Hepatocyte (in vitro differentiated cells): Measurements from ENCODE around the gene GH2. TPM values are rescaled to one million over a fixed set of nuclear protein-coding genes. Genes with fewer than 3 reads are reported as not detected.
"Not testable (repeated sequence)": the region's sequence is repeated elsewhere in the genome, so short reads cannot be mapped to it uniquely, and the experiment has no call there.

ENCODE experiments used
- DNase-seq: peaks from one replicate; pipeline ENCODE4 v3.0.0-alpha.2; 2016; ENCODE audit warnings: low spot score
- H2AFZ ChIP-seq: fragments of 200-600 bp; sonication (generic); 2 replicates; pipeline ENCODE4 v1.6.0; 2016; ENCODE audit warnings: antibody characterized with exemption, mild to moderate bottlenecking
- H3K27ac ChIP-seq: fragments of 200-600 bp; sonication (generic); 2 replicates; pipeline ENCODE4 v1.5.1; 2016; ENCODE audit warnings: mild to moderate bottlenecking
- H3K27me3 ChIP-seq: fragments of 200-600 bp; sonication (generic); 2 replicates; pipeline ENCODE4 v1.6.1; 2016
- H3K36me3 ChIP-seq: fragments of 200-600 bp; sonication (generic); replicated peaks from 2 replicates; pipeline ENCODE4 v1.5.1; 2016; ENCODE audit warnings: low read depth; ENCODE audit not compliant: insufficient read depth
- H3K4me1 ChIP-seq: fragments of 200-600 bp; sonication (generic); 2 replicates; pipeline ENCODE4 v1.5.1; 2016; ENCODE audit warnings: mild to moderate bottlenecking, moderate library complexity; ENCODE audit not compliant: insufficient read depth
- H3K4me2 ChIP-seq: fragments of 200-600 bp; sonication (generic); 2 replicates; pipeline ENCODE4 v1.6.0; 2016
- H3K4me3 ChIP-seq: fragments of 200-600 bp; sonication (generic); 2 replicates; pipeline ENCODE4 v1.5.1; 2016; ENCODE audit warnings: mild to moderate bottlenecking
- H3K79me2 ChIP-seq: fragments of 200-600 bp; sonication (generic); 2 replicates; pipeline ENCODE4 v1.6.0; 2017; ENCODE audit warnings: mild to moderate bottlenecking
- H3K9me2 ChIP-seq: fragments of 200-600 bp; sonication (generic); replicated peaks from 2 replicates; pipeline ENCODE4 v1.6.0; 2017; ENCODE audit warnings: mild to moderate bottlenecking; ENCODE audit not compliant: insufficient read depth
- H3K9me3 ChIP-seq: fragments of 200-600 bp; sonication (generic); 2 replicates; pipeline ENCODE4 v1.5.1; 2016; ENCODE audit warnings: low read depth, mild to moderate bottlenecking
- H4K20me1 ChIP-seq: fragments of 200-600 bp; sonication (generic); 2 replicates; pipeline ENCODE4 v1.6.0; 2016; ENCODE audit warnings: mild to moderate bottlenecking; ENCODE audit not compliant: insufficient read depth, poor library complexity, severe bottlenecking
- EZH2 ChIP-seq: fragments of 200-600 bp; sonication (generic); IDR thresholded peaks from 2 replicates; pipeline ENCODE4 v1.6.1; 2016; ENCODE audit warnings: antibody characterized with exemption, mild to moderate bottlenecking, borderline replicate concordance
- EZH2phosphoT487 ChIP-seq: fragments of 200-600 bp; sonication (generic); IDR thresholded peaks from one replicate; pipeline ENCODE4 v1.6.1; 2018; ENCODE audit warnings: antibody characterized with exemption, mild to moderate bottlenecking, low read depth, moderate library complexity; ENCODE audit not compliant: unreplicated experiment, severe bottlenecking
- WGBS: methylation state at CpG from one replicate; pipeline ENCODE4 v1.1.6; 2016; ENCODE audit warnings: low lambda C conversion rate; ENCODE audit errors: missing lambda C conversion rate; 5-methylcytosine and 5-hydroxymethylcytosine counted together
- polyA plus RNA-seq: library from polyadenylated mRNA; unstranded; fragments of >200 nt; fragmentation: Nextera tagmentation; extraction: Ambion mirVana; gene quantifications from 2 replicates; pipeline ENCODE4 v1.2.1, GENCODE V29; 2016
- total RNA-seq: library from RNA; depleted of rRNA; stranded (reverse); fragments of >200 nt; gene quantifications from 2 replicates; pipeline ENCODE4 v1.2.3, GENCODE V29; 2014
- TF ChIP-seq, protein P1 (sequence below): fragments of 200-600 bp; sonication (generic); IDR thresholded peaks from 2 replicates; pipeline ENCODE4 v1.5.1; 2016; ENCODE audit warnings: antibody characterized with exemption, mild to moderate bottlenecking; ENCODE audit not compliant: poor library complexity

The GH2 gene
- total and polyA plus RNA-seq, 2 experiments from 2014 or later: not detected

DNA sequence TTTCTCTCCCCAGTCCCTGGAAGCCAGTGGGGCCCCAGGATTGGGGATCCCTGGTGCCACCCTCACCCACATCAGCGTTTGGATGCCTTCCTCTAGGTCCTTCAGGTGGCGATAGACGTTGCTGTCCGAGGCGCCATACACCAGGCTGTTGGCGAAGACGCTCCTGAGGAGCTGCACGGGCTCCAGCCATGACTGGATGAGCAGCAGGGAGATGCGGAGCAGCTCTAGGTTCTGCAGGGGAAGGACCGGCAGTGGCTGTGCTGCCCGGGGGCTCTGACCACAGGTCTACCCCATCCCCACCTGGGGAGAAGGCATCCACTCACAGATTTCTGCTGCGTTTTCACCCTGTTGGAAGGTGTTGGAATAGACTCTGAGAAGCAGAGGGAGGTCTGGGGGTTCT lies 1.0 kb downstream of the GH2 start:
- Histone ChIP-seq H3K9me2 (no peaks in the 10 kb centered on the region), H3K4me2 (no peak overlapping the region), H3K4me1 (no peaks in the 10 kb centered on the region), H3K9me3 (no peaks in the 10 kb centered on the region), H2AFZ (no peak overlapping the region), H4K20me1 (no peaks in the 10 kb centered on the region), H3K36me3 (no peaks in the 10 kb centered on the region), H3K79me2 (no peaks in the 10 kb centered on the region), H3K27ac (no peak overlapping the region), H3K27me3 (no peaks in the 10 kb centered on the region), H3K4me3 (no peak overlapping the region)
- TF ChIP-seq EZH2 (no peak), EZH2phosphoT487 (no peak)
- TF ChIP-seq, protein P1, sequence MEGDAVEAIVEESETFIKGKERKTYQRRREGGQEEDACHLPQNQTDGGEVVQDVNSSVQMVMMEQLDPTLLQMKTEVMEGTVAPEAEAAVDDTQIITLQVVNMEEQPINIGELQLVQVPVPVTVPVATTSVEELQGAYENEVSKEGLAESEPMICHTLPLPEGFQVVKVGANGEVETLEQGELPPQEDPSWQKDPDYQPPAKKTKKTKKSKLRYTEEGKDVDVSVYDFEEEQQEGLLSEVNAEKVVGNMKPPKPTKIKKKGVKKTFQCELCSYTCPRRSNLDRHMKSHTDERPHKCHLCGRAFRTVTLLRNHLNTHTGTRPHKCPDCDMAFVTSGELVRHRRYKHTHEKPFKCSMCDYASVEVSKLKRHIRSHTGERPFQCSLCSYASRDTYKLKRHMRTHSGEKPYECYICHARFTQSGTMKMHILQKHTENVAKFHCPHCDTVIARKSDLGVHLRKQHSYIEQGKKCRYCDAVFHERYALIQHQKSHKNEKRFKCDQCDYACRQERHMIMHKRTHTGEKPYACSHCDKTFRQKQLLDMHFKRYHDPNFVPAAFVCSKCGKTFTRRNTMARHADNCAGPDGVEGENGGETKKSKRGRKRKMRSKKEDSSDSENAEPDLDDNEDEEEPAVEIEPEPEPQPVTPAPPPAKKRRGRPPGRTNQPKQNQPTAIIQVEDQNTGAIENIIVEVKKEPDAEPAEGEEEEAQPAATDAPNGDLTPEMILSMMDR: no peak
- no peak for DNase-seq
- 85% methylated on average over 12 of the region's 12 CpGs for WGBS

DNA sequence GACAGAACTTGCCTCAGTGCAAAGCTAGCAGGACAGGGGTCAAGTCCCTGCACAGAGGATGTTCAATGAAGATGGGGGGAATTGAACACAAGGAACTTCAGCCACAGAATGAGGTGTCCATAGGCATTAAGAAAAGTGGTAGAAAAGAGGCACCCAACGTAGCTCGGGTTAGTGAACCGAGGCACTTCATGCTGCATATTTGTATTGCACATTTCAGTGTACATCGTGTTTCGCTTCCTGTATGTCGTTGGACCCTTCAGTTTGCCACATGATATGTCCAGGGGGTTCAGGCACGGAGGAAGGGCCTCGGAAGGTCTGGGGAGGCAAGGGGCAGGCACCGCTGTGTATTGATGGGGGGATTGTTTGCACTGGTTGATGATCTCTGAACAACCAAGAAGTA lies 3.3 kb downstream of the GH2 start:
- H3K4me2 ChIP-seq, H3K9me3 ChIP-seq, H3K9me2 ChIP-seq, H3K4me1 ChIP-seq, H4K20me1 ChIP-seq, H3K36me3 ChIP-seq, H3K79me2 ChIP-seq, H3K27me3 ChIP-seq, H3K27ac ChIP-seq, H3K4me3 ChIP-seq, H2AFZ ChIP-seq, DNase-seq: not testable (repeated sequence)
- 91% methylated on average over 9 of the region's 9 CpGs for WGBS

DNA sequence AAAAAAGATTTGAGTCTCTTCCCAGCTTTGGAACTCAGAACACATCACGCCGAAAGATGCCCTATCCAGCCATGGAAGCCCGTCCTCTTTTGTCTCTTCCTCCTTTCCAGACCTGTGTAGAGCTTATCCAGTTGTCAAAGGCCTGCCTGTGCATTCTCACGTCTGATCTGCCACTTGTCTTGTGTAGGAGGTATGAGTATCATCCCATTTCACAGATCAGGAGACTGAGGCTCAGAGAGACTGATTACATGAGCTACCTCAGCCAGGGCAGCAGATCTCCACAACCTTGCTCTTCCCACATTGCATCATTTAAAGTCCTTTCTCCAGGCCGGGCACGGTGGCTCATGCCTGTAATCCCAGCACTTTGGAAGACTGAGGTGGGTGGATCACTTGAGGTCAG lies 7.1 kb downstream of the GH2 start:
- not testable (repeated sequence) for H3K4me1 ChIP-seq, H3K27ac ChIP-seq, H3K9me3 ChIP-seq, H3K4me2 ChIP-seq, H4K20me1 ChIP-seq, H3K36me3 ChIP-seq, H3K79me2 ChIP-seq, H3K27me3 ChIP-seq, H2AFZ ChIP-seq, H3K9me2 ChIP-seq, DNase-seq, H3K4me3 ChIP-seq
- 91% methylated on average over 6 of the region's 6 CpGs for WGBS

DNA sequence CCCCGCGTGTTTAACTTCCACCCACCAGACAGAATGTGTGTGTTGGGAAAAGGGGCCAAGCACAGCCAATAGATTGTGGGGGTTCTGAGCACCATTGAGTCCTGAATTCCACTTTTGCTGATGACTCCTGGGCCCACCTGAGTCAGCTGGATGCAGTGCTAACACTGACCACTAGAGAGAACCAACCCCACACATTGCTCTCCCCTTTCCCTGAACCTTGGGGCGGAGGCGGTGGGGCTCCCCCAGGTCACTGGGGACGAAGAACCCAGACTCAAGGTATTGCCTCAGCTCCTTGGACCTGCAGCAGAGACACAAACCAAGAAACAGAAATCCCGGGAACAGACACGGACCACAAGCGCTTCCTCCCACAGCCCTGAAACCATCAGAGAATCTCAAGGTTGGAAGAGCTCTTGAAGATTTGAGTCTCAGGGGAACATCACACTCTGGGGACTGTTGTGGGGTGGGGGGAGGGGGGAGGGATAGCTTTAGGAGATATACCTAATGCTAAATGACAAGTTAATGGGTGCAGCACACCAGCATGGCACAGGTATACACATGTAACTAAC lies 7.6 kb downstream of the GH2 start:
- WGBS: 85% methylated on average over 6 of the region's 8 CpGs
- H4K20me1 ChIP-seq, H3K9me3 ChIP-seq, DNase-seq, H3K4me2 ChIP-seq, H3K9me2 ChIP-seq, H3K4me1 ChIP-seq, H2AFZ ChIP-seq, H3K27me3 ChIP-seq, H3K36me3 ChIP-seq, H3K27ac ChIP-seq, H3K79me2 ChIP-seq, H3K4me3 ChIP-seq: not testable (repeated sequence)

DNA sequence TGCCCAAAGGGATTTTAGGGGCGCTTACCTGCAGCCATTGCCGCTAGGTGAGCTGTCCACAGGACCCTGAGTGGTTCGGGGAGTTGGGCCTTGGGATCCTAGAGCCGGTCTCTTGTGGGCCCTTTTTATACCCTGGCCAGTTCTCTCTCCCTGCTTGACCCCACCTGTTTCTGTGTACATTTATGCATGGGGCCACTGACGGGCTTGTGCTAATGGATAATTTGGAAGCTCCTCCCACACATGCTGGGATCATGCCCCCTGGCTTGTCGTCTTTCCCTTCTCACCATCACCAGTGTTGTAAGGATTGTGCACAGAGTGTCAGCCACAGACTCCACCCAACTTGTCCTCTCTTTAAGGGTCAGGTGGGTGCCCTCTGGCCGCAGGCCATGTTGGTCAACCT lies 8.2 kb downstream of the GH2 start, which contains the start of gene CSH2:
Gene CSH2, minus strand, starts transcription at position 101 of the 400 bp plus-strand sequence. Its CDS starts 63 bp downstream, at position 38.
- H2AFZ ChIP-seq, H3K4me2 ChIP-seq, H3K4me3 ChIP-seq, H3K27ac ChIP-seq, DNase-seq, H3K9me3 ChIP-seq, H3K4me1 ChIP-seq, H4K20me1 ChIP-seq, H3K27me3 ChIP-seq, H3K79me2 ChIP-seq, H3K9me2 ChIP-seq, H3K36me3 ChIP-seq: not testable (repeated sequence)
- WGBS: 86% methylated on average over 6 of the region's 7 CpGs

DNA sequence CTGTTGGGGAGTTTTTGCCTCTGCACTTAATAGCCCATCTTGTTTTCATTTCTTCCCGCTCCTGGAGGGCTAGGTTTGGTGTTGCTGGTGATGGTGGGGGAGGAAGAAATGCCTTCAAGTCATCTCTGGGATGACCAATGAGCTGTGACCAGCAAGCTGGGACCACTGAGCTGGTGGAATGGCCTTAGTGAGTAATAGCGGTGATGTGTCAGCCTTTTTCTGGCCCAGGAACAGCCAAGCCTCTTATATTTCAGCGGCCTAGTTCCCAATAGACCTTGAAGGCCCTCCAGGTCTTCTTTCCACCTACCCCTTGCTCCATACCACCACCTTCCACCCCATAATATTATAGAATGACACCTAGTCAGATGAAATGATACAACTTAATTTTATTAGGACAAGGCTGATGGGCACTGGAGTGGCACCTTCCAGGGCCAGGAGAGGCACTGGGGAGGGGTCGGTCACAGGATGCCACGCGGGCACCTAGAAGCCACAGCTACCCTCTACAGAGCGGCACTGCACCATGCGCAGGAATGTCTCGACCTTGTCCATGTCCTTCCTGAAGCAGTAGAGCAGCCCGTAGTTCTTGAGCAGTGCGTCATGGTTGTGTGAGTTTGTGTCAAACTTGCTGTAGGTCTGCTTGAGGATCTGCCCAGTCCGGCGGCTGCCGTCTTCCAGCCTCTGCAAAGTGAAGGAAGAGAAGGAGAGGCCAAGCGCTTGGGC lies 9.9 kb downstream of the GH2 start:
- H3K4me1 ChIP-seq, H3K4me2 ChIP-seq, H3K27me3 ChIP-seq, H2AFZ ChIP-seq, H3K36me3 ChIP-seq, H3K9me3 ChIP-seq, H3K9me2 ChIP-seq, H4K20me1 ChIP-seq, H3K79me2 ChIP-seq, DNase-seq, H3K27ac ChIP-seq, H3K4me3 ChIP-seq: not testable (repeated sequence)
- WGBS: 96% methylated on average over 11 of the region's 15 CpGs

DNA sequence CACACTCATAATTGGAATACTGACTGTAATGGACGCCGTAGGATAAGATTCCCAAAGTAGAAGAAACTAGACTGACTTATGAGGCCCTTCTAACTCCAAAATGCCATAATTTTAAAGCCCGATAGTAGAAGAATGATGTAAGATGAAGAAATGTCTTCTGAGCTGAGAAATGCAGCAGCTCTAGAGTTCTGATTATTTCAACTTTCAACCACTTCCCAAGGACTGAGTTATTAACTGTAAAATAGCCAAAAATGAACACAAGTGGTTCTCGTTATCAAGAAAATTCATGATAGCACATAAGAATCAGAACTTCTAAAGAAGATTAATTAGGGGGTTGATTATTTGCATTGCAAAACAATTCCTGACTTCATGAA lies 11.5 kb downstream of the GH2 start:
- WGBS: 93% methylated on average over 4 of the region's 4 CpGs
- H3K27me3 ChIP-seq, H3K4me3 ChIP-seq, H3K79me2 ChIP-seq, DNase-seq, H3K4me2 ChIP-seq, H3K36me3 ChIP-seq, H3K9me2 ChIP-seq, H3K9me3 ChIP-seq, H3K4me1 ChIP-seq, H2AFZ ChIP-seq, H4K20me1 ChIP-seq, H3K27ac ChIP-seq: not testable (repeated sequence)
